ENCODE data around the gene ATP5F1E. TPM values are rescaled to one million over a fixed set of nuclear protein-coding genes. Genes with fewer than 3 reads are reported as not detected.
"Not testable (repeated sequence)": the region's sequence is repeated elsewhere in the genome, so short reads cannot be mapped to it uniquely, and the experiment has no call there.

The ATP5F1E gene
- total RNA-seq, 4 donors from 2014 or later: 11.6 to 35.5 (median 26.0) TPM

- no peak for TF ChIP-seq CTCF (IDR thresholded peaks at IDR 0.05)
- no peak for TF ChIP-seq POLR2A (IDR thresholded peaks at IDR 0.05)
- DNase-seq: no peak
- Histone ChIP-seq H3K27me3 (no peaks in the 10 kb centered on the region), H3K36me3 (no peaks in the 10 kb centered on the region), H3K4me3 (no peak overlapping the region), H3K27ac (peak overlapping the region in 2 of 4 donors; percentile 80 to 92), H3K9me3 (no peaks in the 10 kb centered on the region), H3K4me1 (peaks cover 12 to 44% (median 20%) of the 10 kb centered on the region in 3 donors)
- intact Hi-C loops (cut with DNase I): no loop called here
- WGBS, 2 donors: 84 to 85% methylated on average over 3 of the region's 3 CpGs
Measured at GRCh38 chr20:59044295-59044694, 12.2 kb upstream of the ATP5F1E start.

- Histone ChIP-seq H3K27me3 (no peaks in the 10 kb centered on the region), H3K4me1 (peaks cover 12 to 50% (median 20%) of the 10 kb centered on the region in 3 donors), H3K9me3 (no peaks in the 10 kb centered on the region), H3K4me3 (no peak overlapping the region), H3K36me3 (no peaks in the 10 kb centered on the region), H3K27ac (peak overlapping the region; percentile 80 to 92 (median 84))
- WGBS, 2 donors: 25 to 44% methylated on average over 3 of the region's 3 CpGs
- TF ChIP-seq POLR2A (IDR thresholded peaks at IDR 0.05) (no peak), CTCF (IDR thresholded peaks at IDR 0.05) (no peak)
- intact Hi-C loops (cut with DNase I): no loop called here
- no peak for DNase-seq
Measured at GRCh38 chr20:59043698-59044097, 11.6 kb upstream of the ATP5F1E start.

- DNase-seq: peak; percentile 64
- Histone ChIP-seq H3K9me3 (no peaks in the 10 kb centered on the region), H3K27ac (peak overlapping the region; percentile 81 to 94 (median 90)), H3K27me3 (no peaks in the 10 kb centered on the region), H3K36me3 (peaks cover 0 to 4% (median under 1%) of the 10 kb centered on the region in 3 donors), H3K4me3 (peak overlapping the region; percentile 68 to 91 (median 72)), H3K4me1 (peaks cover 12 to 50% (median 20%) of the 10 kb centered on the region in 3 donors)
- intact Hi-C loops (cut with DNase I): no loop called here
- TF ChIP-seq POLR2A (IDR thresholded peaks at IDR 0.05): peak in 1 of 4 donors; percentile 42
- TF ChIP-seq CTCF (IDR thresholded peaks at IDR 0.05): peak in 3 of 6 experiments; percentile 29 to 43 (median 41)
- WGBS, 2 donors: 25 to 34% methylated on average over 15 to 33 of the region's 66 CpGs
Measured at GRCh38 chr20:59042796-59043631, 10.9 kb upstream of the ATP5F1E start.

- H3K4me1 ChIP-seq: peaks cover 12 to 50% (median 20%) of the 10 kb centered on the region in 3 donors
- intact Hi-C loops (cut with DNase I): no loop called here
- peaks cover 0 to 11% (median 8%) of the 10 kb centered on the region in 3 donors for H3K36me3 ChIP-seq
- peak within 1 kb of the TSS; percentile 68 to 91 (median 72) for H3K4me3 ChIP-seq
- H3K27me3 ChIP-seq: no peaks in the 10 kb centered on the region
- TF ChIP-seq POLR2A (IDR thresholded peaks at IDR 0.05) (peak in 2 of 4 donors; percentile 33 to 69), CTCF (IDR thresholded peaks at IDR 0.05) (peak in 1 of 6 experiments; percentile 9)
- H3K27ac ChIP-seq: peak within 1 kb of the TSS; percentile 81 to 94 (median 90)
- H3K9me3 ChIP-seq: no peaks in the 10 kb centered on the region
- no peak for DNase-seq
- WGBS, 2 donors: 12% methylated on average over 9 of the region's 50 CpGs; no CpG with 5 or more reads in 1 of the 2 donors
Measured at GRCh38 chr20:59042151-59042795, 10.1 kb upstream of the ATP5F1E start, which contains the start of gene PRELID3B. TSS of gene PRELID3B (minus strand) at chr20:59042786. CDS start at chr20:59042730, 56 bp downstream.

- Histone ChIP-seq H3K27ac (peak overlapping the region in 3 of 4 donors; percentile 88 to 94 (median 92)), H3K4me3 (peak overlapping the region; percentile 68 to 91 (median 72))
- 66 to 83% methylated on average over 14 to 16 of the region's 16 CpGs for WGBS, 2 donors
Measured at GRCh38 chr20:59041487-59041886, 9.4 kb upstream of the ATP5F1E start.

More at GRCh38 chr20:59041487-59041886, 9.4 kb upstream of the ATP5F1E start:
- H3K9me3 ChIP-seq; intact Hi-C loops (cut with DNase I); DNase-seq; H3K27me3 ChIP-seq: not testable (repeated sequence)
- H3K36me3 ChIP-seq: peaks cover 0 to 19% (median 14%) of the 10 kb centered on the region in 3 donors
- peaks cover 12 to 50% (median 20%) of the 10 kb centered on the region in 3 donors for H3K4me1 ChIP-seq

Data from esophagus squamous epithelium (tissue), 5 donors.